ENCODE results near the gene SMC6. TPM values are rescaled to one million over a fixed set of nuclear protein-coding genes. Genes with fewer than 3 reads are reported as not detected.

Gene SMC6
- total RNA-seq, 1 experiment from 2014 or later: 40.3 TPM

DNA sequence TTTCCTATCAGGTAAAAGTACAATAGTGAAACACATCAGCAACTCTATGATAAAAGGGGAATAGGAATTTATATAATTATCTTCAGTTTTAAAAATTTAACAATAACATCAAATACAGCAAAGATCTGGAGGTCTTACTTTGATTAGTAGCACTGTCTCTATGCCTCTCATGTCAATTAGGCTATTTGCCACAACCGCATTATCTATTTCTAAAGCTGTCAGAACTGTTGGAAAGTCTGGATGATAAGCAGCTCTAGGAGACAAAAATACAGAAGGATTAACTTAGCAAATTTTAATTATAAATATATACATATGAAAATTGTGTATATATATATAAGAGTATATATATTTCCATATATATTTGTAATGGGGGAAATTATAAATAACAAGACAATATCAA, 45.1 kb downstream of the SMC6 start:
- Histone ChIP-seq H3K23me2 (ENCODE audit: insufficient read length, low read depth, low read length, poor library complexity, severe bottlenecking) (no peaks in the 10 kb centered on the region), H3K56ac (ENCODE audit: insufficient read length, low read depth, low read length) (no peak overlapping the region), H4K8ac (replicated peaks; ENCODE audit: insufficient read length, low read depth, low read length) (no peak overlapping the region), H4K91ac (ENCODE audit: insufficient read length, low read depth, low read length) (no peak overlapping the region), H2BK15ac (ENCODE audit: low read depth, low read length) (no peak overlapping the region), H3K18ac (ENCODE audit: insufficient read length, low read depth, low read length) (no peak overlapping the region), H2AFZ (ENCODE audit: low read length) (no peak overlapping the region), H2AK5ac (ENCODE audit: insufficient read length, low read length) (no peak overlapping the region), H3K9me3 (ENCODE audit: control insufficient read depth, low read depth, low read length) (no peaks in the 10 kb centered on the region), H3K4me1 (ENCODE audit: insufficient read depth, low read length) (no peaks in the 10 kb centered on the region), H3K27me3 (ENCODE audit: insufficient read depth, low read length) (no peaks in the 10 kb centered on the region), H3K4me2 (ENCODE audit: insufficient read depth, insufficient read length, low read length) (no peak overlapping the region), H4K5ac (ENCODE audit: insufficient read length, low read depth, low read length) (no peak overlapping the region), H3K4ac (ENCODE audit: low read depth, low read length) (no peak overlapping the region), H2BK5ac (ENCODE audit: insufficient read length, low read length) (no peak overlapping the region), H3T11ph (ENCODE audit: low read length) (no peak overlapping the region), H3K9ac (ENCODE audit: extremely low read depth, insufficient read length, low read length) (no peak overlapping the region), H3K23ac (ENCODE audit: insufficient read length, low read depth, low read length) (no peak overlapping the region), H3K27ac (ENCODE audit: insufficient read length, low read depth, low read length) (no peak overlapping the region), H3K14ac (ENCODE audit: insufficient read depth, low read length) (no peak overlapping the region), H2BK20ac (ENCODE audit: low read depth, low read length, poor library complexity, severe bottlenecking) (no peak overlapping the region), H4K20me1 (ENCODE audit: control insufficient read depth, insufficient read depth, insufficient read length) (no peaks in the 10 kb centered on the region), H2BK12ac (ENCODE audit: insufficient read length, low read depth, low read length) (no peak overlapping the region), H2BK120ac (ENCODE audit: low read depth, low read length, poor library complexity, severe bottlenecking) (no peak overlapping the region), H3K79me2 (ENCODE audit: insufficient read depth, low read length) (no peaks in the 10 kb centered on the region), H3K79me1 (ENCODE audit: insufficient read depth, low read depth, low read length, poor library complexity, severe bottlenecking) (no peaks in the 10 kb centered on the region)
- Mint-ChIP-seq H3K36me3 (ENCODE audit: insufficient read depth in 1 of 3, low read depth in 3 of 3) (peaks cover 15 to 47% (median 46%) of the 10 kb centered on the region in 3 experiments; a peak in 5 of 7 replicates), H3K4me1 (no peaks in the 10 kb centered on the region), H3K27ac (no peak overlapping the region), H3K9me3 (no peaks in the 10 kb centered on the region), H3K27me3 (ENCODE audit: low read depth) (no peaks in the 10 kb centered on the region), H3K4me3 (no peak overlapping the region)
- WGBS (ENCODE audit: extremely low coverage, insufficient read length, low lambda C conversion rate): no CpG with 5 or more reads among the region's 1 CpG
- TF ChIP-seq, protein P1, sequence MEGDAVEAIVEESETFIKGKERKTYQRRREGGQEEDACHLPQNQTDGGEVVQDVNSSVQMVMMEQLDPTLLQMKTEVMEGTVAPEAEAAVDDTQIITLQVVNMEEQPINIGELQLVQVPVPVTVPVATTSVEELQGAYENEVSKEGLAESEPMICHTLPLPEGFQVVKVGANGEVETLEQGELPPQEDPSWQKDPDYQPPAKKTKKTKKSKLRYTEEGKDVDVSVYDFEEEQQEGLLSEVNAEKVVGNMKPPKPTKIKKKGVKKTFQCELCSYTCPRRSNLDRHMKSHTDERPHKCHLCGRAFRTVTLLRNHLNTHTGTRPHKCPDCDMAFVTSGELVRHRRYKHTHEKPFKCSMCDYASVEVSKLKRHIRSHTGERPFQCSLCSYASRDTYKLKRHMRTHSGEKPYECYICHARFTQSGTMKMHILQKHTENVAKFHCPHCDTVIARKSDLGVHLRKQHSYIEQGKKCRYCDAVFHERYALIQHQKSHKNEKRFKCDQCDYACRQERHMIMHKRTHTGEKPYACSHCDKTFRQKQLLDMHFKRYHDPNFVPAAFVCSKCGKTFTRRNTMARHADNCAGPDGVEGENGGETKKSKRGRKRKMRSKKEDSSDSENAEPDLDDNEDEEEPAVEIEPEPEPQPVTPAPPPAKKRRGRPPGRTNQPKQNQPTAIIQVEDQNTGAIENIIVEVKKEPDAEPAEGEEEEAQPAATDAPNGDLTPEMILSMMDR (conservative IDR thresholded peaks at IDR 0.05): no peak
- no peak for DNase-seq
